CD1c-positive myeloid dendritic cell (primary cell): Measurements from ENCODE around the gene EPS8L2.
A peak's percentile ranks its signal among the peaks of the same experiment; 100 is the strongest.

Experiments used
- DNase-seq: peaks from one replicate; pipeline ENCODE4 v3.0.0-alpha.2; 2016; ENCODE audit errors: extremely low spot score

The EPS8L2 gene

GRCh38 chr11:704781-705645 is 1.0 kb upstream of the EPS8L2 start:
- no peak for DNase-seq

- peak; percentile 27 for DNase-seq
These were observed 467 bp downstream of the EPS8L2 start for GRCh38 chr11:706439-706956.

- DNase-seq: no peak
These were observed 1.2 kb downstream of the EPS8L2 start for GRCh38 chr11:706957-707816.

- DNase-seq: no peak
These were observed 1.9 kb downstream of the EPS8L2 start for GRCh38 chr11:707817-708420.

- no peak for DNase-seq
These were observed 2.5 kb downstream of the EPS8L2 start for GRCh38 chr11:708511-708910.

GRCh38 chr11:709109-709997 is 3.3 kb downstream of the EPS8L2 start:
- no peak for DNase-seq

GRCh38 chr11:714436-714835 is 8.4 kb downstream of the EPS8L2 start:
- DNase-seq: no peak

- DNase-seq: no peak
These were observed 13.4 kb downstream of the EPS8L2 start for GRCh38 chr11:719214-720016.

- no peak for DNase-seq
These were observed 14.1 kb downstream of the EPS8L2 start for GRCh38 chr11:720017-720641.

- DNase-seq: no peak
These were observed 14.7 kb downstream of the EPS8L2 start for GRCh38 chr11:720642-721246.

GRCh38 chr11:721247-721740 is 15.3 kb downstream of the EPS8L2 start:
- DNase-seq: no peak

GRCh38 chr11:721741-722345 is 15.8 kb downstream of the EPS8L2 start:
- DNase-seq: peak; percentile 63

- DNase-seq: no peak
These were observed 16.3 kb downstream of the EPS8L2 start for GRCh38 chr11:722346-722811.

- DNase-seq: peak; percentile 74
These were observed 17.3 kb downstream of the EPS8L2 start for GRCh38 chr11:723120-723883.

GRCh38 chr11:724049-724777 is 18.2 kb downstream of the EPS8L2 start:
- DNase-seq: no peak

- DNase-seq: no peak
These were observed 18.9 kb downstream of the EPS8L2 start for GRCh38 chr11:724778-725386.
